ENCODE measurements around the gene NDUFB6. TPM values are rescaled to one million over a fixed set of nuclear protein-coding genes. Genes with fewer than 3 reads are reported as not detected.

The NDUFB6 gene
- total RNA-seq, 1 experiment from 2014 or later: 46.9 TPM

GRCh38 chr9:32596096-32596865 is 23.3 kb upstream of the NDUFB6 start:
- H3K4me2 ChIP-seq: no peak overlapping the region
- H3K4me1 ChIP-seq (replicated peaks; ENCODE audit: insufficient read depth): peaks cover 3% of the 10 kb centered on the region
- H2AFZ ChIP-seq: no peak overlapping the region
- TF ChIP-seq, protein P1, sequence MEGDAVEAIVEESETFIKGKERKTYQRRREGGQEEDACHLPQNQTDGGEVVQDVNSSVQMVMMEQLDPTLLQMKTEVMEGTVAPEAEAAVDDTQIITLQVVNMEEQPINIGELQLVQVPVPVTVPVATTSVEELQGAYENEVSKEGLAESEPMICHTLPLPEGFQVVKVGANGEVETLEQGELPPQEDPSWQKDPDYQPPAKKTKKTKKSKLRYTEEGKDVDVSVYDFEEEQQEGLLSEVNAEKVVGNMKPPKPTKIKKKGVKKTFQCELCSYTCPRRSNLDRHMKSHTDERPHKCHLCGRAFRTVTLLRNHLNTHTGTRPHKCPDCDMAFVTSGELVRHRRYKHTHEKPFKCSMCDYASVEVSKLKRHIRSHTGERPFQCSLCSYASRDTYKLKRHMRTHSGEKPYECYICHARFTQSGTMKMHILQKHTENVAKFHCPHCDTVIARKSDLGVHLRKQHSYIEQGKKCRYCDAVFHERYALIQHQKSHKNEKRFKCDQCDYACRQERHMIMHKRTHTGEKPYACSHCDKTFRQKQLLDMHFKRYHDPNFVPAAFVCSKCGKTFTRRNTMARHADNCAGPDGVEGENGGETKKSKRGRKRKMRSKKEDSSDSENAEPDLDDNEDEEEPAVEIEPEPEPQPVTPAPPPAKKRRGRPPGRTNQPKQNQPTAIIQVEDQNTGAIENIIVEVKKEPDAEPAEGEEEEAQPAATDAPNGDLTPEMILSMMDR (conservative IDR thresholded peaks at IDR 0.05): no peak
- no peak for TF ChIP-seq EZH2 (IDR thresholded peaks at IDR 0.05; ENCODE audit: low read depth)
- no peak overlapping the region for H3K4me3 ChIP-seq
- no peaks in the 10 kb centered on the region for H3K79me2 ChIP-seq (ENCODE audit: low read depth)
- no peaks in the 10 kb centered on the region for H3K27me3 ChIP-seq (ENCODE audit: insufficient read depth, low read depth)
- no peaks in the 10 kb centered on the region for H3K9me3 ChIP-seq (ENCODE audit: insufficient read depth, low read depth)
- peaks cover 6% of the 10 kb centered on the region for H3F3A ChIP-seq (ENCODE audit: insufficient read depth, low read depth)
- intact Hi-C loops (cut with micrococcal nuclease; ENCODE audit: unreplicated experiment): no loop called here
- H3K27ac ChIP-seq: no peak overlapping the region
- DNase-seq: no peak
- H3K36me3 ChIP-seq (ENCODE audit: low read depth): no peaks in the 10 kb centered on the region
- no peaks in the 10 kb centered on the region for H3K9me2 ChIP-seq (ENCODE audit: insufficient read depth)
- CTCF ChIA-PET: no interaction called here
- no TSS peak for BruUV-seq (replicated peaks)
- POLR2A ChIA-PET (ENCODE audit: unreplicated experiment): no interaction called here
- H4K20me1 ChIP-seq (ENCODE audit: insufficient read depth): no peaks in the 10 kb centered on the region

DNA sequence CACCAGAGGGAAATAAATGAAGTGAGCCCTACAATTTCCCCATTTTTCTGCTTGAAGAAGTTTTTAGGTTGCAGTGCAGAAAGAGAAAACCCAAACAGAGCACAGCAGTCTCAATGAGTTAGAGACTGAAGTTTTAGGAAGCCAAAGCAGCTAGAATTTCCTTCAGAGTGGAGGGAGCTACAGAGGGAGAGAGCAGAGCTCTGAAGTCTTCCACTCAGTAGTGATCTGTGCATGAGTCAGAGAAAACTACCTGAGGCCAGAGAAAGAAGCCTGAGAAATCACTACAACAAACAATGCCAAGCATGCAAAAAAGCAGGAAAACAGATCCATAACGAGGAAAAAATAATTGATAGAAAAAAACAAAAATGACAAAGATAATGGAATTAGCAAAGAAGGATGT is 17.9 kb upstream of the NDUFB6 start:
- peak; percentile 3 to 67 for DNase-seq
- Histone ChIP-seq H3K79me2 (ENCODE audit: low read depth) (no peaks in the 10 kb centered on the region), H3F3A (ENCODE audit: insufficient read depth, low read depth) (peaks cover 14% of the 10 kb centered on the region), H4K20me1 (ENCODE audit: insufficient read depth) (no peaks in the 10 kb centered on the region), H3K4me1 (replicated peaks; ENCODE audit: insufficient read depth) (peaks cover 20% of the 10 kb centered on the region), H3K9me3 (ENCODE audit: insufficient read depth, low read depth) (no peaks in the 10 kb centered on the region), H3K4me3 (no peak overlapping the region), H3K27ac (peak overlapping the region; percentile 49), H2AFZ (no peak overlapping the region), H3K36me3 (ENCODE audit: low read depth) (no peaks in the 10 kb centered on the region), H3K27me3 (ENCODE audit: insufficient read depth, low read depth) (no peaks in the 10 kb centered on the region), H3K4me2 (peak overlapping the region; percentile 39), H3K9me2 (ENCODE audit: insufficient read depth) (no peaks in the 10 kb centered on the region)
- POLR2A ChIA-PET (ENCODE audit: unreplicated experiment): no interaction called here
- no TSS peak for BruUV-seq (replicated peaks)
- intact Hi-C loops (cut with micrococcal nuclease; ENCODE audit: unreplicated experiment): no loop called here
- CTCF ChIA-PET: no interaction called here
- TF ChIP-seq EZH2 (IDR thresholded peaks at IDR 0.05; ENCODE audit: low read depth): no peak
- TF ChIP-seq, protein P1 (conservative IDR thresholded peaks at IDR 0.05): no peak

GRCh38 chr9:32590476-32590875 is 17.5 kb upstream of the NDUFB6 start:
- Histone ChIP-seq H3K9me3 (ENCODE audit: insufficient read depth, low read depth) (no peaks in the 10 kb centered on the region), H3K27me3 (ENCODE audit: insufficient read depth, low read depth) (no peaks in the 10 kb centered on the region), H3K27ac (peak overlapping the region; percentile 49), H3K9me2 (ENCODE audit: insufficient read depth) (no peaks in the 10 kb centered on the region), H2AFZ (no peak overlapping the region), H3F3A (ENCODE audit: insufficient read depth, low read depth) (peaks cover 14% of the 10 kb centered on the region), H3K79me2 (ENCODE audit: low read depth) (no peaks in the 10 kb centered on the region), H4K20me1 (ENCODE audit: insufficient read depth) (no peaks in the 10 kb centered on the region), H3K36me3 (ENCODE audit: low read depth) (no peaks in the 10 kb centered on the region), H3K4me1 (replicated peaks; ENCODE audit: insufficient read depth) (peaks cover 20% of the 10 kb centered on the region), H3K4me2 (no peak overlapping the region), H3K4me3 (no peak overlapping the region)
- POLR2A ChIA-PET (ENCODE audit: unreplicated experiment): no interaction called here
- no peak for DNase-seq
- no TSS peak for BruUV-seq (replicated peaks)
- TF ChIP-seq EZH2 (IDR thresholded peaks at IDR 0.05; ENCODE audit: low read depth): no peak
- TF ChIP-seq, protein P1 (conservative IDR thresholded peaks at IDR 0.05): no peak
- intact Hi-C loops (cut with micrococcal nuclease; ENCODE audit: unreplicated experiment): no loop called here
- CTCF ChIA-PET: no interaction called here

Measured in PC-9 (cell line).